GM15510 (cell line): ENCODE measurements around the gene H2BK1.

Experiments
- POLR2A ChIP-seq: IDR thresholded peaks from 3 replicates; pipeline ENCODE4 v1.6.1; 2011; ENCODE audit warnings: borderline replicate concordance; ENCODE audit not compliant: insufficient read length; ENCODE audit errors: extremely low read depth

H2BK1 gene

DNA sequence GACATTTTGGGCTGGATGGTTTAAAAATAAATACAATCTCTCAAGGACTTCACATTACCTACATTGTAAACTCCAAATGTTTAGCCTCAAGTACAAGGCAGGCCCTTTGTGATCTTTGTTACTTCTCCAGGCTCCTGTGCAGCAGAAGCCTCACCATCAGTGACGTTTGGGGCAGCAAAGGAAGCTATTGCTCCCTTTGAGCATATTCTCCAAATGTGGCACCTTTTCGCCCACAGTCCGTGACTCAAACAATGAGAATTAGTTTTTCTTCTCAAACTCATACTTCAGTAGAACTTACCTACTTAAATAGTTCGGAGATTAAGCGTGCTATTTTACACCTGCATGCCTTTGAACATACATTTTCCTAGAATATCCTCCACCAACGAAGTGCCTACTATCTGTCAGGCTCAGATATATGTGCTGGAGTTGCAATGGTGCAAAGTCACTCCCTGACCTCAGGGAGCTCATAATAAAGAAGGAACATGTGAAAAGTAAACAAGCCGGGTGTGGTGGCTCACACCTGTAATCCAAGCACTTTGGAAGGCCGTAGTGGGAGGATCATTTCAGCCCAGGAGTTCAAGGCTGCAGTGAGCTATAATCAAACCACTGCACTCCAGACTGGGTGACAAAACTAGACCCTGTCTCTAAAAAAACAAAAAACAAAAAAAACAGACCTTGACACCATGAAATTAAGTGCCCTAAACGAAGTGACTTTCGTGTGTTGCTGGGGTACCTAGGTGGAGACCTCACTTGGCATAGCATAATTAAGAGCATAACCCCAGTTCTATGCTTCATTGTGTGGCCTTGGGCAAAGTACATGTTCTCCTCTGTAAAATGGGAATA lies 18.0 kb upstream of the H2BK1 start:
- TF ChIP-seq POLR2A = no peak

GRCh38 chr7:151226875-151227782 lies 16.8 kb upstream of the H2BK1 start, which contains the start of gene ABCF2:
TSS of gene ABCF2 (minus strand) at chr7:151227205. CDS start at chr7:151226458, 747 bp downstream.
- peak; percentile 63 for TF ChIP-seq POLR2A

DNA sequence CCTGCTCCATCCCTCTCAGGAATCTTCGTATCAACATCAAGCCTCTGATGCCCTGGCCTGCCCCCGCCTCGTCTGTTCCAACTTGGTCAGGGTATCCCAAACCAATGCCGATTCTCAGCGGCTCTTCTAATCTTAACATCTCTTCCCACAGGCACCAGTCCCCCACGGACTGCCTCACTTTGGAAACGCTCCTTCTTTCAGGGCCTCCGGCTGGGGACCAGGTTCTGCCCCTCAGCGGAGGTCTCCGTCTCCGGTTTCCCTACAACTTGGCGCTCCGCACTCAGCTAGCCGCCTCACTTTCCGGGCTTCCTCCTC lies 16.2 kb upstream of the H2BK1 start:
- no peak for TF ChIP-seq POLR2A

GRCh38 chr7:151225948-151226510 lies 15.7 kb upstream of the H2BK1 start:
- no peak for TF ChIP-seq POLR2A

DNA sequence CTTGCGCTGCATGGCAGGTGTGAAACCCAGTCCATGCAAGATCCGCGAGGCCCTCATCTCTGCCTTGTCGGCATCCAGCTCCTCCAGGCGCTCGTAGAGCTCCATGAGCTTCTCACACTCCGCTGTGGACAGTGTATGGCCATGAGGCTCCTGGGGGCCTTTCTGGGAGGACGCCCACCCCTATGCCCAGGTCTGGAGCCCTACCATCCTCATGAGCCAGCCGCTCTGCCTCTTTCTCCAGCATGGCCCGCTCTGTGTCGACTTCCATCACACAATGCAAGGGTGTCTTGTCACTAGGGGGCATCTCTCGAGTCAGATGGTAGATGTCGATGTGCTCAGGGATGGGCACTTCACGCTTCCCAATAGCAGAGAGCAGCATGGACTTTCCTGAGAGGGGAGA lies 13.4 kb upstream of the H2BK1 start:
- TF ChIP-seq POLR2A = no peak

- no peak for TF ChIP-seq POLR2A
Measured at GRCh38 chr7:151218170-151218569, 7.9 kb upstream of the H2BK1 start.

DNA sequence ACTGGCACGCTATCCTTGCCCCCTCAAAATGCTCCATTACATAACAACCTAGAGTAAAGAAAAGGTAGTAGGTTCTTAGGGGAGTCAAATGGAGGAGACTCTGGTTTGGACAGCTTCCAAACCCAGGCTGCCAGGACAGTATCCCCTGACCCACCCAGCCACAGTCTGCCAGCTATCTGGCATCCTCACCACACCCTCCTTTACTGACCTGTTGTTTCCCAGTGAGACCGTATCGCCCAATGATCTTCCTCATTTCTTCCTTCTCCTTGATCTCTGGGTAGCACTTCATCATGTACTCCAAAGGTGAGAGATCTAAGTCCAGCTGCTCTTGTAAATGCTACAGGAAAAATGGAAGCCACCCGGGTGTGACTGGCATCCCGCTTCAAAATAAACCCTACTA lies 5.1 kb upstream of the H2BK1 start:
- no peak for TF ChIP-seq POLR2A

- no peak for TF ChIP-seq POLR2A
Measured at GRCh38 chr7:151213826-151214225, 3.5 kb upstream of the H2BK1 start.

DNA sequence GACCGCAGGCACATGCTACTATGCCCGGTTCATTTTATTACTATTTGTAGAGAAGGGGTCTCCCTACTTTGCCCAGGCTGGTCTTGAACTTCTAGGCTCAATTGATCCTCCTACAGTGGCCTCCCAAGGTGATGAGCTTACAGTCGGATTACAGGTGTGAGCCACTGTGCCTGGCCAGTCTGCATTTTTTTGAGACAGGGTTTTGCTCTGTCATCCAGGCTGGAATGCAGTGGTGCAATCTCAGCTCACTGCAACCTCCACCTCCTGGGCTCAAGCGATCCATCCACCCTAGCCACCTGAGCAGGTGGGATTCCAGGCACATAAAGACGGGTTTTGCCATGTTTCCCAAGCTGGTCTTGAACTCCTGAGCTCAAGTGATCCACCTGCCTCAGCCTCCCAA lies 2.3 kb upstream of the H2BK1 start:
- no peak for TF ChIP-seq POLR2A

DNA sequence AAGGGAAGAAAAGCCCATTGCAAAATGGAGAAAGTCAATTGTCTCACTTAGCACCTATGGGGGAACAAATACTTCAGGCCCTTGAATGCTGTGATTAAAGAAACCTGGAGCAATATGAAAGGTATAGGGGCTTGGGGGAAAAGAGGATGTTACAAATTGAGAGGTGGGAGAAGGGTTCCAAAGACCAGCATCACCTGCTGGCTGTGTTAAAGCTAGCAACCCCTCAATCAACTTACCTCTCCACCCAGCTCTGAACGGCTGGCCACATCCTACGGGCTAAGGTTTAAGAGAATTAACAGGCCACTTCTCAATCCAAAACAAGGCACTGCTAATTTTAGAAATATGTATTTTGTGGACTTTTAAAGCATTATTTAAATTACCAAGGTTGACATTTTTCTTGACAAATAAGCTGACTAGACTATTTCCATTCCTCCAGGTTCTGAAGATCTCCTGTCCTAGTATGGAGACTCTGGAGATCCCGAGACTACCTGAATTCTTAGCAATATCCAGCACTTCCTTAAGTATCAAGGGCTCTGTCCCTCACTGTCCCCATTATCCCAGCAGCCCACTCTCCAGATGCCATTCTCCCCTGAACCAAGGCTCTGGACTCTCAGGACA lies 976 bp upstream of the H2BK1 start:
- TF ChIP-seq POLR2A = no peak

DNA sequence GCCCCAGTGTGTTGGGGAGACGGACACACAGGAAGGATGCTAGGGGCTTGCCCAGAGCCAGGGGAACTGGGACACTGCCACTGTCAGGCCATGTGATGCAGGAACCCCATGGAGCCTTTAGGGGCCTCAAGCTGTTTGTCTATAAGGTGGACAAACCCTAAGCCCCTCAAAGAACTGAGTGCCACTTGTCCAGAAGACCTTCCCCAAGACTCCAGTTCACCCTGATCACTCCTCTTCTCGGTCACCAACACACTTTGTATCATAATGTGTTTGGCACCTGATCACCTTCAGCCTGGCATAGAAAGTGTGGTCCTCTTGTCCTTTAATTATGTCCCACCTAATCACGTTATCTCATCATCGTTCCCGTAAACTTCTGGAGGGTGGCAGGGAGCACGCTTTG lies 700 bp downstream of the H2BK1 start:
- TF ChIP-seq POLR2A = no peak

DNA sequence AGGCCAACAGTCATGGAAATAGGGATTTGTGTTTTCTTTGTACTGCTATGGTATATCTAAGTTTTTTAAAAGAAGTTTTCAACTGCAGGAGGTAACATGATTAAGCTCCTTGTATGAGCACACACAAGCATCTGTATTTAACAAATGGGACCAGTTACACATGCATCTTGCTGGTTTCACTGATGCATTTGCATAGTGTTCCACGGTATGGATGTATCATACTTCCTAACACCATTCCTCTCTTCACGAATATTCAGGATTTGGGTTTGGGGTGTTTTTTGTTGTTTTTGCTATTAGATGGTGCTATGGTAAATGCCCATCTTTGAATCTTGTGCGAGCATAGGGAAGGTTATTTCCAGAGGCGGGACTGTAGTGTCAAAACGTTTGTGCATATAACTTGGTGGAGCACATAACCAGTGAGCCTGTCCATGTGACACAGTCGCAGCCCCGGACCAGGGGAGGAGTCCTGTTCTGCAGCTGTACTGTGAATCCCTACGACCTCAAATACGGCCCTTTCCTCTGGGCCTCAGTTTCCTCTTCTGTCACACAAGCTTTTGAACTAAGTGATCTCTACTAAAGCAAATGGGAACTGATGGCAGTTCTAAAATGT lies 1.9 kb downstream of the H2BK1 start:
- TF ChIP-seq POLR2A = no peak

DNA sequence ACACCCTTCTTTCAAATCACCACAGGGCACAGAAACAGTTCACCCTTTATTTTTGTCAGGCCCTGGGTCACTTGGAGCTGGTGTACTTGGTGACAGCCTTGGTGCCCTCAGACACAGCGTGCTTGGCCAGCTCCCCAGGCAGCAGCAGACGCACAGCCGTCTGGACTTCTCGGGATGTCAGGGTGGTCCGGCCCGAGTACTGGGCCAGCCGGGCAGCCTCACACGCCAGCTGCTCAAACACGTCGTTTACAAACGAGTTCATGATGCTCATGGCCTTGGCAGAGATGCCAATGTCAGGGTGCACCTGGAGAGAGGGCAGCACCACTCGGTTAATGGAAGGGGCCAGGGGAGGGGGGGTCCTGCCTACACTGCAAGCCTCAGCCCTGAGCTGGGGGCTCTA lies 2.5 kb downstream of the H2BK1 start:
- TF ChIP-seq POLR2A = no peak

GRCh38 chr7:151207315-151207714 lies 3.0 kb downstream of the H2BK1 start:
- TF ChIP-seq POLR2A = no peak
